Left renal cortex interstitium (tissue), 4 donors: Measurements from ENCODE around the gene COPS2. TPM values are rescaled to one million over a fixed set of nuclear protein-coding genes. Genes with fewer than 3 reads are reported as not detected.

Source experiments
- polyA plus RNA-seq, 4 donors: library from polyadenylated mRNA; unstranded; fragments of 120-200 nt; gene quantifications; one replicate each; pipeline ENCODE4 v1.2.1, GENCODE V29; 2013; ENCODE audit not compliant: insufficient read length in 4 of 4

Gene COPS2
- polyA plus RNA-seq, 4 donors = 82.1 to 116 (median 98.8) TPM

Other genes with a start within 250 kb of the COPS2 start
- 1 to 10 TPM; 2.3 to 3.2 (median 2.7) TPM for gene SHC4, start 191.7 kb downstream of the COPS2 start, polyA plus RNA-seq
- gene SECISBP2L, start 109.2 kb downstream of the COPS2 start, polyA plus RNA-seq = 10 to 100 TPM; 44.4 to 72.9 (median 52.5) TPM
- 10 to 100 TPM; 26.4 to 32.2 (median 31.6) TPM for gene GALK2, start 14.6 kb upstream of the COPS2 start, polyA plus RNA-seq